ENCODE results near the gene MRPL58.
A peak's percentile ranks its signal among the peaks of the same experiment; 100 is the strongest.

The MRPL58 gene

DNA sequence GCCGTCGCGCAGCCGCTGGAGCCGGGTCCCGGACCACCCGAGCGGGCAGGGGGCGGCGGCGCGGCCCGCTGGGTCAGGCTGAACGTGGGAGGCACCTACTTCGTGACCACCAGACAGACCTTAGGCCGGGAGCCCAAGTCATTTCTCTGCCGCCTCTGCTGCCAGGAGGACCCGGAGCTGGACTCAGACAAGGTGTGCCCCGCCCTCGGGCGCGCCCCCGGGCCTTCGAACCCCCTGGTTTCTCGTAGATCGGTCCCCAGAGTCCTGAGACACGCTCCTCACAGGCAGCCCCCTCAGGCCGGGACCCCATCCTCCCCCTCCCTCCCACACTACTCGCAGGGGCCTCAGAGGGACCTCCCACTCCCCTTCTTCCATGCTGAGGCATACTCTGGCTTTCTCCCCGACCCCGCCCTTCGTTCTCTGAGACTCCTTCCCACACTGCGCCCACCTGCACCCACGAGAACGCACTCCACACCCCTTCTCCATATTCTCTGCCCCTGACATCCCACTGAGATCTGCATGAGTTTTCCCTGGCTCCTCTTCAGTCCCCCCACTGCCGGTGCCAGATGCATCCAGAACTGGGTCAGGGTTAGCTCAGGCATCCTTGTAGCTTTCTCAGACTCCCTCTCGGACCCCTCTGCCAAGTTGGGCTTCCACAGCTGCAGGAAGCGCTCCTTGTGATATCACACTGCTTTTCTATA, 35.1 kb downstream of the MRPL58 start:
- DNase-seq (ENCODE audit: low spot score), result peak; percentile 78

DNA sequence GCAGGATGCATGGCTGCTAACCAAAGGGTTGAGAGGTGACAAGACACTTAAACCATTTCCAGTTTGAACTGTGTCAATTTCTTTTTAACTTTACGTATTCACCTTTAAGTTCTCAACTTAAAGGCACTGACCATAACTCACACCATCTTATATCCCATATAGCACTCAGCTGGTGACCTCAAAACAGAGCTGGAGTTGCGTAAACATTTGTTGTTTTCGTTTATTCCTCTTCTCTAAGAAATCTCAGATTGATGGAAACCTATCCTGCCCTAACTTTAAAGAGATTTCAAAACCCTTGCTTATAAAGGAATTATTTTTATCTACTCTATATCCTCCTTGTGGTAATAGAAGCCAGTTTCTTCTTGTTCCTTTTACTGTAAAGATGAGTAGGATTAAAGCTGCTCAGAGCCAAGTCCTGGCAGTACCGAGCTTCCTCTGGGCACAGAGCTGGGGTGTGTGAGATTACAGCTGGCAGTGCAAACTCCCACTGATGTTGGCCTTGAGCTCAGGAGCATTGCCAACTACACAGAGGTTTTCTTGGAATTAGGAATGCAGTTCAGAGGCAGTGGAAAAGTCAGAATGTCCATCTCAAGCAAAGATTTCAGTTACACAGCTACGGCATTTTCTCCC, 35.9 kb downstream of the MRPL58 start:
- no peak for DNase-seq (ENCODE audit: low spot score)

DNA sequence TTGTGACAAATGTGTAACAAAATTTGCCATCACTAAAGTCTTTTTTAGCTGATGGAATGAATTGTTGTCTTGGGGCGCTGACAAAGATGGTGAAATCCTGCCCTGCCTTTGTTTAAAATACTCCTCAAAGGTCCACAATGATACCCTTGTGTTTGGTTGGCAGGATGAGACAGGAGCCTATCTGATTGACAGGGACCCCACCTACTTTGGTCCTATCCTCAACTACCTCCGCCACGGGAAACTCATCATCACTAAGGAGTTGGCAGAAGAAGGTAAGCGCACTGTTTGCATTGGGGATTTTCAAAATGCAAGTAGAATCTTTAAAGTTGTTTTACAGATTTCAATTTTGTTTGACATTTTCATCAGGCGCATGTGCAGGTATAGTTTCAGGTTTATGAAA, 36.6 kb downstream of the MRPL58 start:
- no peak for DNase-seq (ENCODE audit: low spot score)

- DNase-seq (ENCODE audit: low spot score), result no peak
These were observed 37.2 kb downstream of the MRPL58 start for GRCh38 chr17:75049706-75050105.

DNA sequence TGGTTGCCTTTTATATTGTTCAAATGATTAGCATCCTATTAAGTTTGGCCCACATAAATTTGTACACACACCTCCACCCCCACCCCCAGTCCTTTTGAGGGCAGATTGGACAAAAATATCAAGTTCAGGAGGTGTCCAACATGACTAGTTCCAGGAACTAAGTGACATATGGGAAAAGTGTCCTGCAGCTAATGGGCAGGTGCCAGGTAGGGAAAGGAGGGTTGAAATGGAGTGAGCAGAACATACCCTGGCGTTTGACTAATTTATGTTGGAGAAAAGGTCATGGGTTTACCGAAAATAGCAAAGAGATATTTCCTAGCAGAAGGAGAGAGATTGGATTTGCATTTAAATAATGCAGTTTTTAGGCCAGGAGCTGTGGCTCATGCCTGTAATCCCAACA, 39.5 kb downstream of the MRPL58 start:
- no peak for DNase-seq (ENCODE audit: low spot score)

- DNase-seq (ENCODE audit: low spot score), result no peak
These were observed 47.2 kb downstream of the MRPL58 start for GRCh38 chr17:75059369-75060345.

DNA sequence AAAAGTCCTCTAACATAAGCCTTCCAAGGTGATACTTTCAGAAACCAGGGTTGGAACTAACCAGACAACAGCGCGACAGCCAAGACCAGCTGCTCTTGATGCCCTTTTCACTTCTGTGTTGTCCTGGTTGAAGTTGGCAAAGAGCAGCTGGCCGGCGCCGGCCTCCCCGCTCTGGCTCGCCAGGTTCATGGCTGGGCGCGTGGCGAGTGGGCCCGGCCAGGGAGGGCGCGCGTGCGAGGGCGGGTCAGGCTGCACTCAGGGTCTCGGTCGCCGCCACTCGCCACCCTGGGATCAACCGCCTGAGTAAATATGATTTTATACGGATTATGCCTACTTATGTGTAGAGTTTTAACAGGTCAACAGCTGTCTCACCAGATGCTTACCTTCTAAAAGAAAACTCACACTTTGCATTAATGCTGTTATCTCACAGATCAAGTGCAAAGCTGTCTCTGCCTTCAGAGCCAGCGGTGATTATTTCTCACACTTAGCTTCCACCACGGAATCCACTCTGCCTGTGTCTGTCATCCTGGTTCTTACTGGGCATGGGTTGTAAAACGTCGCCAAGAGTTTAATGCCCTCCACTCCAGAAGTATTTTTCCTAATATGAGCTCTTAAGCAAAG, 48.1 kb downstream of the MRPL58 start:
- DNase-seq (ENCODE audit: low spot score), result no peak

DNA sequence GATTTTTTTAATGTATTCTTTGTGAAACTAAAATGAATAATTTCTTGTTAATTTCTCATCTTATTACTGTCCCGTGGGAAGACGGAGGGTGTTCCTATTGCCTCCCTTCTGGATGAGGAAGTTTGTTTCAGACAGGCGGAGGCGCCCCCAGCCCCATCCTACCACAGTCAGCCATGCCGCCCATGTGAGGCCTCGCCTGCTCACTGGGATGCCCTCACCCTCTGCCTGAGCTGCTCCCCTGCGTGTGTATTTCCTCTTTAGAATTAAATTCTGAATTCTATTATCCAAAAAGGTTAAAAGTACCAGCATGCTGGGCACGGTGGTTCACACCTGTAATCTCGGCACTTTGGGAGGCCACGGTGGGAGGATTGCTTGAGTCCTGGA, 48.6 kb downstream of the MRPL58 start:
- no peak for DNase-seq (ENCODE audit: low spot score)

DNA sequence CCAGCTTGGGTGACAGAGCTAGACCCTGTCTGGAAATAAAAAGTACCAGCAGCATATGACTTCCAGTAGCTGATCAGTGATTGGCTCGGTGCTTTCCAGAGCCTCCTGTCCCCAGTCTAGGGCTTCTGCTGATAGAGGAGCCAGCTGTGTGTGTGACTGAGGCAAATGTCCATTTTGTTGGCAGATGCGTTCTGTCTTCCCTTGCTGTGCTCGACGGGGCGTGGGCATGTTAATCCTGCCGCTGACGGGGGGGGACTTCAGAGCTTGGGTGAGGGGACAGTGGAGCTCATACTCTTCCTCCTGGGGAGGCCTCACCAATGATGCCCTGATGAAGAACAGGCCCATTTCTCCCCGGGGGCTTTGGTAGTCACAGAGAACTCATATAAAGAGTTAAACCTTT, 49.1 kb downstream of the MRPL58 start:
- DNase-seq (ENCODE audit: low spot score), result no peak

- DNase-seq (ENCODE audit: low spot score), result no peak
These were observed 50.7 kb downstream of the MRPL58 start for GRCh38 chr17:75063201-75063600.

DNA sequence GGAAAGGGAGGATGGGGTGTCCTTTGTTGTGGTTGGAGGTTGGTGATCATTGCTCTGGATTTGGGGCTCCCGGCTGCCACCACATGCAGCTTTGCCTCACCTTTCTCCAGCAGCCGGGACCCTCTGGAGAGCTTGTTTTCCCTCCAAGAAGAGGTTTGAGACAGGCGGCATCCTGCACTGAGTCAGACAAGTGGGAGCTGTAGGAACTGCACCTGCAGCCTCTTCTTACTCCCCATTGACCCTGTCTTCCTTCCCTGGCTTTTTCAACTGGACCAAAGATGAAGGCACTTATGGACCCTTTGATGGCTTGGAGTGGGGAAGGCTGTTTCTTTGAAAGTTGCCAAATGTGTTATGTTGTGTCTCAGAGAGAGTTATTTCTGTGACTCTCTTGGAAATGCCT, 51.2 kb downstream of the MRPL58 start:
- DNase-seq (ENCODE audit: low spot score), result no peak

GRCh38 chr17:75064040-75064439, 51.6 kb downstream of the MRPL58 start:
- DNase-seq (ENCODE audit: low spot score), result no peak

GRCh38 chr17:75064460-75064859, 52.0 kb downstream of the MRPL58 start:
- DNase-seq (ENCODE audit: low spot score), result no peak

DNA sequence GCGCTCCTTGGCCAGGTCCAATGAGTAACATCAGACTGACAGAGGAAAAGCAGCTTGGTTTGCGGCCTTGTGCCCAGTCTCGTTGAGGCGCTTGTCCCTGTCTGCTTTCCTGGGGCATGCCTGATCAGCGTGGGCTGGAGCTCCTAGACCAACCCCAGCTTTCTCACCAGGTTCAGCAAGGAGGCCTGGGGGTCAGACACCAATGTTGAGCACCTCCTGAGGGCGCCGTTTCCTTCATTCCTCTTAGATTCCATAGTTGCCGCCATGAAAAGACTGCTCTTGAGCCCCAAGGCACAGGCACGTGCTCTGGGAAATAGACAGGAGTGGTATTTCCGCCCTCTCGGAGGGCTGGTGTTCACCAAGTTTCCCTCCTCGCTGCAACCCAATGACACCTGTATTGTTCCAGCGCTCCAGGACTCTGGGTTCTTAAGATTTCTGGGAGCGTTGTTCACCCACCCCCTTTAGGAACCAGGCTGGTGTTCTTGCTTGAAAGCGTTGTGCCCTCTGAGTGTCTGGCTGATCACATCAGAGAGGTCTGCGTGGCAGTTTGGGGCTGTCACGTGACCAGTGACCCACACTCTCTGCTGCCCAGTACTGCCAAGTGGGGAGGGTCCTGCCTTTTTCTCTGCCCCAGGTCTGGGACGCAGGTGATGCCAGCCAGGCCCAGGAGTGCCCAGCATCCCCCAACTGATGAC, 52.5 kb downstream of the MRPL58 start:
- no peak for DNase-seq (ENCODE audit: low spot score)

GRCh38 chr17:75065562-75066151, 53.2 kb downstream of the MRPL58 start:
- DNase-seq (ENCODE audit: low spot score), result no peak

GRCh38 chr17:75067856-75068255, 55.4 kb downstream of the MRPL58 start:
- no peak for DNase-seq (ENCODE audit: low spot score)

- DNase-seq (ENCODE audit: low spot score), result no peak
These were observed 56.3 kb downstream of the MRPL58 start for GRCh38 chr17:75068750-75069149.

DNA sequence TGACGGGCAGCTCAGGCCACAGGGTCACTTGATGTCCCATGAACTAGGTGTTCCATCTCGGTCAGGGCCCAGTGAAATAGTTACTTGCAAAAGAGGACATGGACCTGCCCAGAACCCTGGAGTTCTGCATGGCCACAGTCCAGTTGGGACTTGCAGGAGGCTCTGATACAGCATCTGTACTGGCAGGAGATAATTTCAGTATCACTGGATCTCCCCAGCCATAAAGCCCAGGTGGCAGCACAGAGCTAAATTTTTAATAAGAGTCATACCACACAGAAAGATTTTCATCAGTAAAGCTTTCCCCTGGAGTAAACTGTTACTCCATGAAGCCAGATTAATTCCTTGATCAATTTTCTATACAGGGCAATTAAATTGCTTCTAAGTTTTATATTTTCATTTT, 57.3 kb downstream of the MRPL58 start:
- DNase-seq (ENCODE audit: low spot score), result no peak
